ENCODE measurements around the gene LRTM2.

The LRTM2 gene

DNA sequence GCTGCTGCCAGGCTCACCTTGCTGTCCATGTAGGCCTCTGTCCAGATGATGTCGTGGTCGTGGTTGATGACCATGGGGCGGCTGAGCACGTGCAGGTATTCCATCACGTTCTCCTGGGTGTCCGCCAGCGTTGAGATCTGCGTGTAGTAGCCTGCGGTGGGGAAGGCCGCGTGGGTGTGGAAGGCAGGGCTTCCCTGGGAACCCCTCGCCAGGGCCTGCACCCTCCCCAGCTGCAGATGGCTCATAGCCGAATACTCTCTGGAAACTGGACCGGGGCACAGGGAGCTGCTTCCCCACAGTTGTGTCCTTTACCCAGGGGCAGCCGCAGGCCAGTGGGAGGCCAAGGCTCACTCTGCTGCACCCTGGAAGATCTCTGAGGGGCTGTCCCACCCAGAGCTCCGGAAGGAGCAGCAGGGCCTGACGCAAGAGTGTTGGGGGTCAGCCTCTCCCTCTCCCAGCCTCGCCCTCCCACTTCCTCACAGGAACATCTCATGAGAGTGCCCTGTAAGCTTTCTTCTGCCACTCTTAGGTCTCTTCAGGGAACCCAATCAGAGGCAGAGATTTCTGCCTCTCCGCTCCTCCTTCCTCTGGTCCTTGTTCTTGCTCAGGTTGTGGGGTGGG is 62.6 kb downstream of the LRTM2 start:
- no peak for DNase-seq (ENCODE audit: low read depth, low spot score)

DNA sequence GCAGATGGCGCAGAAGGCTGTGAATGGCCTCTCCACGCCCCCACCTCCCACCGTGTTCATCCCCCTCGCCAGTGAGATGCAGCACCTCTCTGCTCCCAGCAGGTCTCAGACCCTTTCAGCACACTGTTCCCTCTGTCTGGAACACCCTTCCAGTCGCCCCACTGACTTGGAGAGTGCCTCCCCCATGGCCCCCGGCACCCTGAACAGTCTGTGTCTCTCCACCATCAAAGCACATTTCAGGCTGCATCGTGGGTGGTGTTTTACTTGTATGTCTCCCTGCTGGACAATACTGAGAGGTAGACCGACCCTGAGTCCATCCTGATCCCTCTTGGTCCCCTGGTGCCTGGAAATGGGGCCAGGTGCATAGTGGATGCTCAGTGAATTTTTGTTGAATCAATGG is 63.1 kb downstream of the LRTM2 start:
- DNase-seq (ENCODE audit: low read depth, low spot score), result no peak

DNA sequence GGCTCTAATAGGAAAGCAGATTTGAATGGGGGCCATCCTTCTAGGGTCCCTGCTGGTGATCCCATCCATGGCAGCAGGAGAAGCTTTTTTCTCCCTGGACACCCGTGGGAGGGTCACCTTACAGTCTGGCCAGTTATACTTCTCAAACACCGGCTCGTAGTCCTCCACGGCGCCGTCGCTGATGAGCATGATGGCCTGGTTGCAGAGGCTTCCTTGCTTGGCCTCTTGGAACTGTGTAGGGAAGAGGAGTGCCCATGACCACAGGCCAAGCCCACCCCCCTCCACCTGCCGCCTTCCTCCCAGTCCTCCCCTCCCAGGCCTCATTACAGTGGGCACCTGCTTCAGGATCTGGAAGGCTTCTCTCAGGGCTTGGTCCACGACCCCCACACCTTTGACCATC is 64.3 kb downstream of the LRTM2 start:
- no peak for DNase-seq (ENCODE audit: low read depth, low spot score)

DNA sequence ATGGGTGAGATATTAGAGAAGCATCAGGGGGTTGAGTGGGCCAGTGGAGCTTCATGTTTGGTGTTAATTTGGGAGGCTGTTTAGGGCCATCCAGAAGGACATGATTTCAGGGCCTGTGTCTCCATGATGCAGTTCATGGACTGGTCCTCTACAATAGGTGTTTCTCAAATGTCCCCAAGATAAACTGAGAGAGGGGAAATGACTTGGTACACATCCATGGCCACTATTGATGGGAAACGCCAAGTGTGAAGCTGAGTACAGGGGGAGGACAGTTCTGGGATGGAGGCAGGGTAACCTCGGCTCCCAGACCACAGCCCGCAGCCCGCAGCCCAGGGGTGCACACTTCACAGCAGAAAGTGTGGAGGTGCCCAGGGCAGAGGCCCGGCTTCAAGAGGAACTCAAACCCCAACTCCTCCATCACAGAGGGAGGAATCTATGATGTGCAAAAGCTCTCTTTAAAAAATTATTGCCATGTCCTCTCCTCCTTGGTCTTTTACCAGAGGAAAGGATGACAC is 64.8 kb downstream of the LRTM2 start:
- DNase-seq (ENCODE audit: low read depth, low spot score), result no peak

DNA sequence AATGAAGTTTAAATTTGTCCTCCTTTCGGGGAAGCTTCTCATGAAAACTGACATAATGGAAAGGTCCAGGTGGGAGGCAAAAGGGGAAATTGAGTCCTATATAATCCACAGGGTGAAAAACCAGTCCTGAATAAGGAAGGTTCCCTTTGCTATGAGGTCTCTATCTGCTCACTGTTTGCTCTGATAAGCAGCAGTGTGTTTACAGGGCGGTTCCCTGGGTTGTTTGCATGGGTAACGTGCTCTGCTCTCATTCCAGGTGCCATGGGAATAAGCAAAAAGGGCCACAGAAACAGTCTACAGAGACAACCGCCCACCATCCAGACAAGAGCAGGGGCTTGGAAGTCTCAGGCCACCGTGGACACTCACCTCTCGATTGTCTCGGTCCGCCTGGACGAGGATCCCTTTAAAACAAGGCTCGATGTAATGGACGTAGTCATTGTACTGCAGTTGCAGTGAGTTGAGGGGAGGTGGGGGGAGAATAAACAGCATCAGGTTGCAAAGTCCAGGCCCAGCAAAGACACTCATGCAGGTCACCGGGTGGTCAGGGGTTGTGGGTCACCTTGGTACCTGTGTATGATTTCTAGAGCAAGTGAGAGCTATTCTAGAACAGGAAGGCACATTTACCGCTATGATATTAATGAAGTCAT is 65.4 kb downstream of the LRTM2 start:
- no peak for DNase-seq (ENCODE audit: low read depth, low spot score)

Measured in brain pericyte (primary cell).